Activated gamma-delta T cell treated with anti-CD3 and anti-CD28 coated beads, Interleukin-2, amount 50 U/mL, for 16 hours (primary cell): Measurements from ENCODE around the gene MEIS1.
"Not testable (repeated sequence)": the region's sequence is repeated elsewhere in the genome, so short reads cannot be mapped to it uniquely, and the experiment has no call there.

Experiments used
- DNase-seq: peaks from one replicate; pipeline ENCODE4 v3.0.0-alpha.2; 2020; ENCODE audit warnings: low read depth

Gene MEIS1

DNA sequence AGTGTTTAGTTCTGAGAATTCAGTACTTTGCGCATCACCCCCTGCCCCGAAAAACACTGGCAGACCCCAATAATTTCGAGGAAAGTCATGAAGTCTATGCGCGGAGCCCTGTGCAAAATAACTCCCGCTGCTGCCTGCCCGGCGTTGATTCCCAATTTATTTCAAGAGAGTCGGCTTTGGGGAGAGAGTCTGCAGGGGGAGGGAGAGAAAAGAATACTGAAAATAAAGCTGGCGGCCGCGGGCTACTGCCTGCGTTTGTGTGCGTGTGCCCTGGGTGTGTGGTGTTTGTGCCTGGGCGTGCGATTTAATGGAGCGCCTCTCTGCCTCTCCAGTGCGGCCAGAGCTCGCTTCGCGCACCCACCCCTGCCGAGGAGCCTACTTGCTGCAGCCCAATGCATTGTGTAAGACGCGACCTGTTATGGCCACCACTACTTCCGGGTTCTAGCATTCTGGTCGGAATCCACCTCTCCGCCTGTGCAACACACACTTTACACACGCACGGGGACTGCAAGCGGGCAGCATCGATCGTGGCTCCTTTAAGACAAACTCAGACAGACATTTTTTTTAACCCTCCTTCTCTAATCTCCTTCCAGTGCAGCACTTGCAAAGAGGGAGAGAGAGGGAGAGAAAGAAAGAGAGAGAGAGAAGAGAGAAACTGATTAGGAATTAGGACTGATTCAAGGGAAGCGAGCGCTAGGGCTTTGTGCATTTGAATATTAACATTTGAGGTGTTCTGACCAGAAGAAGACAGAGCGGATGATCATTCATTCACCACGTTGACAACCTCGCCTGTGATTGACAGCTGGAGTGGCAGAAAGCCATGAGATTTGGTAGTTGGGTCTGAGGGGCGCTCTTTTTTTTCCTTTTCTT, at the start of gene MEIS1:
Gene MEIS1 (plus strand): TSS at position 447 of the 870 bp plus-strand sequence. CDS start 732 bp downstream, outside the sequence.
- DNase-seq, result no peak

- no peak for DNase-seq
Measured at GRCh38 chr2:66387016-66387753, 47.7 kb upstream of the MEIS1 start.

GRCh38 chr2:66389651-66390131, 45.2 kb upstream of the MEIS1 start:
- DNase-seq, result no peak

DNA sequence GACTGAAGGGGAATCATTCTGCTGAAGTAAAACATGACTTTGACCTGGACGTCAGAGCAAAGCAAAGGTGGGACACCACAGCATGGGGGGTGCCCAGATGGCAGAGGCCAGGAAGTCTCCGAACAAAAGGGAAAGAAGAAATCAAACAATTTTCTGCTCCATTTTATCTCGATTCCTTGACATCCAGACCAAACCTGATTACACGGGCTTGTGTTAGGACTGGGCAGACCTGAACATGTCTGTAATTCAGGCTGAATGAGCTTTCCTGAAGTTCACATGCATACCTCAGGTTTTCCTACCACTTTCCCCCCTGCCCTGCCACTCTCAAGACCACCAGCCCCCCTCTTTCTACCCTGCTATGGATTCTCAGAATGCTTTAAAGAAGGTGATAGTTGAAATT, 44.8 kb upstream of the MEIS1 start:
- DNase-seq, result no peak

DNA sequence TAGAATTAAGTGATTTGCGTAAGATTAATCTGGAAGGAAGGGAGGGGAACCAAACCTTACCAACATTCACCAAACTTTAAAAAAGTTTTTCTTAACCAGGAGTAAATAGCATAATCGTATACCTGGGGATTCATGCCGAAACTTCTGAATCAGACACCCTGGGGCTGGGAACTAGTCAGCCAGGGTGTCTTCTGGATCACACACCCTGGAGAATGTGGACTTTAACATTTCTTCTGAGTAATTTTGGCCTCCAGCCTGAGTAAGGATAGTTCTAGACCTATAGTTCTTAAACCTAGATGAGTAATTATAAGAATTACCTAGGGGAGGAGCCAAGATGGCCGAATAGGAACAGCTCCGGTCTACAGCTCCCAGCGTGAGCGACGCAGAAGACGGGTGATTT, 44.1 kb upstream of the MEIS1 start:
- no peak for DNase-seq

- not testable (repeated sequence) for DNase-seq
Measured at GRCh38 chr2:66391240-66391639, 43.7 kb upstream of the MEIS1 start.

GRCh38 chr2:66405473-66405872, 29.5 kb upstream of the MEIS1 start:
- no peak for DNase-seq

DNA sequence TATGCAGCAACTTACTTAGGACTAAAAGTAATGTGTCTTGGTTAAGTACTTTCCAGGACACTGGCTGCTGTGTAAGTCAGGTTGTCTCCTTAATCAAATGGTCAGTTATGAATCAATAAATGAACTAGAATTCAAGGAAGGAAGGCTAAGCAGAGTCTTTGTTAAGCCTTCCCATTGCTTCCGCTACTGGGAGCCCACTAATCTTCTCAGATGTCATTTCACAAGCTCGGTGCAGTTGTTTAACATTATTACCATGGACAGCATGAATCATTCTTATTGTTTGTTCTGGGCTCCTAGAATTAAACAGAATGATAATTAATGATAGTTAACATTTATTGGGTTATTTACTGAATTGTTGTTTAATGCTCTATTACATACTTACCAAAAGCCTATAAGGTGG, 26.0 kb upstream of the MEIS1 start:
- no peak for DNase-seq

GRCh38 chr2:66412874-66413273, 22.1 kb upstream of the MEIS1 start:
- no peak for DNase-seq

- DNase-seq, result no peak
Measured at GRCh38 chr2:66414896-66415295, 20.0 kb upstream of the MEIS1 start.

DNA sequence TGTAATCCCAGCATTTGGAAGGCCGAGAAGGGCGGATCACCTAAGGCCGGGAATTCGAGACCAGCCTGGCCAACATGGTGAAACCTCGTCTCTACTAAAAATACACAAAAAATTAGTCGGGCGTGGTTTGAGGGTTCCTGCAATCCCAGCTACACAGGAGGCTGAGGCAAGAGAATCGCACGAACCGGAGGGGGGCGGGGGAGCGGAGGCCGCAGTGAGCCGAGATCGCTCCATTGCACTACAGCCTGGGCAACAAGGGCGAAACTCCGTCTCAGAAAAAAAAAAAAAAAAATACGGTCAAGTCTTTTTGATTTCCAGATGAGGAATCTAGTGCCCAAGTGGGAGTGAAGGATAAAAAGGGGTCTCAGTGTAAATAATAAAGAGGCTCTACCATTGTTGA, 16.5 kb upstream of the MEIS1 start:
- DNase-seq, result no peak

GRCh38 chr2:66421612-66422011, 13.3 kb upstream of the MEIS1 start:
- DNase-seq, result no peak

DNA sequence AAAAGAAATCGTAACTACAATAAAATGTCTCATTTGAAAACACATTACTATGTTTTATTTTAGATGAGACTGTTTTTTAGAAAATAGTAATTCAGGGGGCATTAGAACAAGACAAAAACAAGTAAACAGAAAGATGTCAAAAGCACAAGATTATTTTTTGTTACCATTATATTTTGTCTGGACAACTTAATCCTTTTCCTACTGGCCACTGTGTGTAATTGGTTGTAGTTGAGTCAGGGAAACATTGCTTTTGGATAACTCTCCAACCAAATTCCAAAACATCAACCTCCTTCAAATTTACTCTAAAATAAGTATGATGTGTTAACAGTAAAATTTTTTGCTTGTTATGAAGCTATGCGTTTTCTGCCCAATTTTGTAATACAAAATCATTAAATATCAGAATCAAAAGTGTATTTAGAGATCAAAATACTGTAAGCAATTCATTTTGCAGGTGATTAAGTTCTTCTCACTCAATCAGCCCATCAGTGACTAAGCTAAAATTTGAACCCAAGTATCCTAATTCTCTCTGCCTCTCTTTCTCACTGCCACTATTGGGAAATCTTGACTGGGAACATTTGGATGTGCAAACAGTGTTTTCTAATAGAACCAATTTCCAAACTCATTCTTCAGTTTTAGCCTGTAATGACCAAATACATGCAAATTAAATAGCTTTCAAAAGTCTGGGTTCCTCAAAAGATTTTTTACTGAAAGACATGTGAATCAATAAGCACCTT, 11.4 kb upstream of the MEIS1 start:
- no peak for DNase-seq

GRCh38 chr2:66426244-66427111, 8.4 kb upstream of the MEIS1 start:
- DNase-seq, result no peak

GRCh38 chr2:66427300-66427699, 7.6 kb upstream of the MEIS1 start:
- no peak for DNase-seq

DNA sequence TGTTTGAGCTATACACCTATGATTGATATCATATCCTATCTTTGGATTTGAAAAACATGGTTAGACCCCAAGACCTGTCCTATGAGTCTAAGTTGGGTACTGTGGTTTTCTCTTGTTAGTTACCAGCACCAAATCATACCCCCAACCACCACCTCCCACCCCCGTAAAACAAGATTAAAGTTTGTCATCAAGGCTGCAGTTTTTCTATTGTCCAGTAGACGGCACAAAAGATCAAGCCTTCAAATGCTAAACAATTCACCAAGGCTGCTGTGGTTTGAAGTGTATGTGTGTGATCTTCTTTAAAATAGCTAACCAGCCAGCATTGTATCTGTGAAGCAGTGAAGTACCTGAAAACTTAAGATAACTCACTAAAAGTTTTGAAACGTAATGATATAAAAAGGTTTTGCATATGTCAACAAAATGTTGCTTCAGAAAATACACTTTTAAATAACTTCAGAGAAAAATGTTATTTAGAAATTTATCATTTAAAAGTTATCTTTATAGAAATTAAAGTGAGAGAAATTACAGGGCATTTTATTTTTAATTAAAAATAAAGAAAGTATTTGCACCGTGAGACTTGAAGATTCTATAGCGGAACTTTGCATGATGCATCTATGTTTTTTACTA, 5.8 kb upstream of the MEIS1 start:
- no peak for DNase-seq

DNA sequence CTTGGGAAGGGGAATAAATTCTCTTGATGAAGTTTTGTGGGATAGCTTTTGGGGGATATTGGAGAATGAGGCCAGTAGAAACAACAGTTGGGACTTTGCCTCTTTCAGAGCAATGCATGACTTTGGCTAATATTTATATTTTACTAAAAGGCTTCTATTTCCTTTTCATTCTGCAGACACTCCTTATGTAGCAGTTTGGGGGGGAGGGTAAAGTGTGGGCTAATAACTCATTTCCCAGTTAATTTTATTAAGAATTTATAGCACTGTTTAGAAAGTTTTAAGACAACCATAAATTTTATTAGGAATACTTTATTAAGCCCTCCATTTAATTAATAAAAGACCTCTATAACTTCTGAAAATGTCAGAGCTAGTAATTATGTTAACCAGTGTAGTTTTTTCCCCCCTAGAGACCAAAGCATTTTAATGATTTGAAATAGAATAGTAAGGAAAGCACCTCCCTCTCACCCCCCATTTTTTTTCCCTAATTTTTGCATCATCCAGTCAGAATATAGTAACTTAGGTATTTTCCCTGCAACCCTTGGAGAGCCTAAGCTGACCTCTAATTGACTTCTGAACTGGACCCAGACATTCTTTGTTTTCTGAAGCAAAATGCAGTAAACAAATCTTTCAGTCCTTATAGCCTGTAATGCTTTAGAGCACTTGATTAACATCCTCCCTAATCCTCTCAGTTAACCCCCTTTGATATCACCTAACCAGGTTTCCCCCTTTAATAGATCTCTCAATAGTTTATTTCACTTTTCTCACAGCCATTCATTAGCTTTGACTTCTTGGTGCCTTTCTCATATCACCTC, 5.0 kb upstream of the MEIS1 start:
- no peak for DNase-seq

DNA sequence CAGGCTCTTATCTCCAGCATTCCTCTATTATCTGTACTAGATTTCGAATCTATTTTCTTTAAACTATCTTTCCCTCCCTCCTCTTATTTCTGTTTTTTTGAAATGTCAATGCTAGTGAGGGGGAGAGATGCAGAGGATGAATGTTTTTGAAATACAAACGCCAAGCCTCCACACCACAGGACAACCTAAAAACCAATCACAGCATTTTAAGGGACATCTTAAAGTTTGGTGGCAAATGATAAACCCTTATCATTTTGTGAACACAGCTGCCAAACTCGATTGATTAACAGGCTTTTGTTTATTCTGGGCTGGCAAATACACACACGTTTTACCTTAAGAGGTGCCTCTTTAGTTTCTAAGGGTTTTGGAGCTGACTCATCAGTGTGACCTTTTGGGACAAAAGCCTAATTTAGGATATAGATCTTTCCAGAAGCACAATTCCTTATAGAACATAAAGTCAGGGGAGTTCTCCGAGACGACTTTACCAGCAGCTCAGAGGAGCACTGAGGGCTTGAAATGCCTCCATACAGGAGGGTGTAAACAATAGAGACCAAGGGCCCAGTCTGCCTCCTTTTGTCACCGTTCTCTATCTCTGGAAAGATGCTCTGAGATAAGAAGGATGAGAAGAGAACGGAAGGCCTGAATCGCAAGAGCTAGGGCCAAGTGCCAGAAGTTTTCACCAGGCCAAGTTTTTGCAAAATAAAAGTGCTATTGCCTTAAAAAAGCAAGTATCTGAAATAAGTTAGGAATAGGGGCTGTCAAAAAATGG, 4.2 kb upstream of the MEIS1 start:
- no peak for DNase-seq

GRCh38 chr2:66431274-66431642, 3.7 kb upstream of the MEIS1 start:
- DNase-seq, result no peak
